Sigmoid colon (tissue), 7 donors: Measurements from ENCODE around the gene CSRNP2. TPM values are rescaled to one million over a fixed set of nuclear protein-coding genes. Genes with fewer than 3 reads are reported as not detected.

Experiments
- DNase-seq: peaks from one replicate; pipeline ENCODE4 v3.0.0-alpha.2; 2019
- H3K27ac ChIP-seq, 4 donors: fragments of 200-600 bp; sonication (generic); one replicate each; pipeline ENCODE4 v1.5.1; 2016 to 2019; ENCODE audit warnings: mild to moderate bottlenecking in 1 of 4
- H3K27me3 ChIP-seq, 3 donors: fragments of 200-600 bp; sonication (generic); one replicate each; pipeline ENCODE4 v1.5.1; 2019; ENCODE audit warnings: mild to moderate bottlenecking in 1 of 3
- H3K36me3 ChIP-seq, 4 donors: fragments of 200-600 bp; sonication (generic); one replicate each; pipeline ENCODE4 v1.5.1; 2016 to 2019
- H3K4me1 ChIP-seq, 4 donors: fragments of 200-600 bp; sonication (generic); one replicate each; pipeline ENCODE4 v1.5.1; 2017 to 2019
- H3K4me3 ChIP-seq, 4 donors: fragments of 200-600 bp; sonication (generic); one replicate each; pipeline ENCODE4 v1.5.1; 2017 to 2019; ENCODE audit warnings: mild to moderate bottlenecking in 2 of 4, moderate library complexity in 1 of 4
- H3K9me3 ChIP-seq, 4 donors: fragments of 200-600 bp in 3 of 4; sonication (generic) in 3 of 4; one replicate each; pipeline versions ENCODE4 v1.5.1 to v1.6.1; 2013 to 2019
- EP300 ChIP-seq, 4 donors: sonication (generic); formaldehyde crosslinking; IDR thresholded peaks; one replicate each; pipeline ENCODE4 v1.6.1; 2017; ENCODE audit warnings: antibody characterized with exemption in 4 of 4
- POLR2A ChIP-seq, 2 donors: fragments of 450-650 bp; IDR thresholded peaks; one replicate each; pipeline ENCODE4 v1.6.1; 2016; ENCODE audit warnings: antibody characterized with exemption in 2 of 2, mild to moderate bottlenecking in 2 of 2, moderate library complexity in 2 of 2
- POLR2AphosphoS5 ChIP-seq, 4 donors: sonication (generic); formaldehyde crosslinking; IDR thresholded peaks; one replicate each; pipeline ENCODE4 v1.6.1; 2017; ENCODE audit warnings: antibody characterized with exemption in 4 of 4
- WGBS, 2 donors: extraction: QIAGEN DNeasy Blood & Tissue Kit; methylation state at CpG; one replicate each; pipeline ENCODE4 v1.1.7; 2013; 5-methylcytosine and 5-hydroxymethylcytosine counted together
- intact Hi-C: fragments of 100-400 bp; cut with DNase I; formaldehyde crosslinking; loops from one replicate; pipeline ENCODE4 v1.15.1; 2023
- polyA plus RNA-seq, 3 donors: library from polyadenylated mRNA; stranded (reverse); fragments of 200-250 nt; gene quantifications; one replicate each; pipeline ENCODE4 v1.2.3, GENCODE V29; 2013
- total RNA-seq, 4 donors: library from RNA; depleted of rRNA; stranded (reverse); fragments of >200 nt; gene quantifications; one replicate each; pipeline ENCODE4 v1.1.0, GENCODE V29; 2016
- TF ChIP-seq, protein P1 (sequence below), 4 experiments: fragments of 450-650 bp in 3 of 4; fragments of 200-600 bp in 1 of 4; IDR thresholded peaks; one replicate each; pipeline ENCODE4 v1.5.1; 2016 to 2019; ENCODE audit warnings: antibody characterized with exemption in 4 of 4, mild to moderate bottlenecking in 3 of 4, moderate library complexity in 2 of 4
- donor health status: healthy with polysubstance abuse.
- donor health status: Bipolar disorder and iron deficiency.
- donor health status: healthy.

The CSRNP2 gene
- total and polyA plus RNA-seq, 7 donors = 8.4 to 23.9 (median 17.4) TPM

GRCh38 chr12:51051787-51052186 is 31.6 kb downstream of the CSRNP2 start:
- DNase-seq = no peak
- Histone ChIP-seq H3K4me1 (peaks cover 0 to 26% (median 21%) of the 10 kb centered on the region in 4 donors), H3K27ac (no peak overlapping the region), H3K27me3 (no peaks in the 10 kb centered on the region), H3K4me3 (no peak overlapping the region), H3K9me3 (no peaks in the 10 kb centered on the region), H3K36me3 (peaks cover 7 to 66% (median 32%) of the 10 kb centered on the region in 4 donors)
- 68 to 72% methylated on average over 4 of the region's 4 CpGs for WGBS, 2 donors
- TF ChIP-seq EP300 (IDR thresholded peaks at IDR 0.05) = no peak
- no peak for TF ChIP-seq POLR2AphosphoS5 (IDR thresholded peaks at IDR 0.05)
- no peak for TF ChIP-seq POLR2A (IDR thresholded peaks at IDR 0.05)
- TF ChIP-seq, protein P1, sequence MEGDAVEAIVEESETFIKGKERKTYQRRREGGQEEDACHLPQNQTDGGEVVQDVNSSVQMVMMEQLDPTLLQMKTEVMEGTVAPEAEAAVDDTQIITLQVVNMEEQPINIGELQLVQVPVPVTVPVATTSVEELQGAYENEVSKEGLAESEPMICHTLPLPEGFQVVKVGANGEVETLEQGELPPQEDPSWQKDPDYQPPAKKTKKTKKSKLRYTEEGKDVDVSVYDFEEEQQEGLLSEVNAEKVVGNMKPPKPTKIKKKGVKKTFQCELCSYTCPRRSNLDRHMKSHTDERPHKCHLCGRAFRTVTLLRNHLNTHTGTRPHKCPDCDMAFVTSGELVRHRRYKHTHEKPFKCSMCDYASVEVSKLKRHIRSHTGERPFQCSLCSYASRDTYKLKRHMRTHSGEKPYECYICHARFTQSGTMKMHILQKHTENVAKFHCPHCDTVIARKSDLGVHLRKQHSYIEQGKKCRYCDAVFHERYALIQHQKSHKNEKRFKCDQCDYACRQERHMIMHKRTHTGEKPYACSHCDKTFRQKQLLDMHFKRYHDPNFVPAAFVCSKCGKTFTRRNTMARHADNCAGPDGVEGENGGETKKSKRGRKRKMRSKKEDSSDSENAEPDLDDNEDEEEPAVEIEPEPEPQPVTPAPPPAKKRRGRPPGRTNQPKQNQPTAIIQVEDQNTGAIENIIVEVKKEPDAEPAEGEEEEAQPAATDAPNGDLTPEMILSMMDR (IDR thresholded peaks at IDR 0.05) = no peak
- intact Hi-C loops = no loop called here

- 27 to 61% methylated on average over 3 of the region's 3 CpGs for WGBS, 2 donors
- Histone ChIP-seq H3K9me3 (no peaks in the 10 kb centered on the region), H3K27ac (no peak overlapping the region), H3K4me1 (peaks cover 0 to 26% (median 21%) of the 10 kb centered on the region in 4 donors), H3K36me3 (peaks cover 0 to 44% (median 16%) of the 10 kb centered on the region in 4 donors), H3K4me3 (no peak overlapping the region), H3K27me3 (no peaks in the 10 kb centered on the region)
- intact Hi-C loops = loop anchor here (2.0 to 5.0 kb wide), 3 partner anchors 168 to 282 kb away; partner anchors contain the start of genes DAZAP2 and POU6F1
- no peak for DNase-seq
- TF ChIP-seq, protein P1 (IDR thresholded peaks at IDR 0.05) = no peak
- TF ChIP-seq POLR2AphosphoS5 (IDR thresholded peaks at IDR 0.05) (no peak), POLR2A (IDR thresholded peaks at IDR 0.05) (no peak)
These were observed 33.9 kb downstream of the CSRNP2 start for GRCh38 chr12:51049525-51049924.

DNA sequence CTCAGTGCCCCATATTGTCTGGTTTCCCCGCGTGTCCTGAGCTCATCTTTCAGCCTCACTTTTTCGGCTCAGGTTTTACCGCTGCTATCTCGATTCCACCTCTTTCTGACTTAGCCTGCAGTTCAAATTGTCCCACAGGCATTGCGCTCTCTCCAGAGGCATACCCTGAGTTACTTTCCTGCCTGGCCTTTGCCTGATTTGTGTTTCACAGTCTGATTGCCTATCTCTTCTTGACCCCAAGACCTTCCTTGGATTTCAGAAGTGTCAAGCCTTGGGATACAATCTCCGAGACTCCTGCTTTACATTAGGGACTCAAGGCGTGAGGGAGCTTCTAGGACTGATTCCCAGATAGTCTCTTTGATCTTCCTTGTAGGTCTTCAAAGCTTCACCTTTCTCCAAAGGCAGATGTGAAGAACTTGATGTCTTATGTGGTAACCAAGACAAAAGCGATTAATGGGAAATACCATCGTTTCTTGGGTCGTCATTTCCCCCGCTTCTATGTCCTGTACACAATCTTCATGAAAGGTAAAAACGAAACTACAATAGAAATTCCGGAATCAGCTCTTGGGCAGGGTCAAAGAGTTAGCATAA is 34.6 kb downstream of the CSRNP2 start:
- H3K27me3 ChIP-seq = no peaks in the 10 kb centered on the region
- 5 to 26% methylated on average over 14 of the region's 14 CpGs for WGBS, 2 donors
- intact Hi-C loops = loop anchor here (1.0 to 5.0 kb wide), 4 partner anchors 35 to 281 kb away; partner anchors contain the start of genes CSRNP2, DAZAP2 and POU6F1
- H3K4me1 ChIP-seq = peaks cover 0 to 26% (median 21%) of the 10 kb centered on the region in 4 donors
- TF ChIP-seq POLR2AphosphoS5 (IDR thresholded peaks at IDR 0.05) = no peak
- TF ChIP-seq, protein P1 (IDR thresholded peaks at IDR 0.05) = no peak
- TF ChIP-seq EP300 (IDR thresholded peaks at IDR 0.05) = no peak
- no peak for TF ChIP-seq POLR2A (IDR thresholded peaks at IDR 0.05)
- peak overlapping the region; percentile 89 to 95 (median 92) for H3K27ac ChIP-seq
- no peak for DNase-seq
- peak overlapping the region; percentile 71 to 83 (median 77) for H3K4me3 ChIP-seq
- H3K9me3 ChIP-seq = no peaks in the 10 kb centered on the region
- H3K36me3 ChIP-seq = peaks cover 0 to 36% (median 10%) of the 10 kb centered on the region in 4 donors

GRCh38 chr12:51047655-51048540 is 35.5 kb downstream of the CSRNP2 start, which contains the start of gene LETMD1:
Gene LETMD1, plus strand, starts transcription at chr12:51048327. Its CDS starts 30 bp downstream, at chr12:51048357.
- peak; percentile 98 for DNase-seq
- peak within 1 kb of the TSS; percentile 89 to 95 (median 92) for H3K27ac ChIP-seq
- no peaks in the 10 kb centered on the region for H3K9me3 ChIP-seq
- H3K27me3 ChIP-seq = no peaks in the 10 kb centered on the region
- 3 to 4% methylated on average over 51 of the region's 51 CpGs for WGBS, 2 donors
- intact Hi-C loops = loop anchor here (1.0 to 5.0 kb wide), 7 partner anchors 21 to 293 kb away; partner anchors contain the start of genes CSRNP2, DAZAP2, POU6F1 and SLC11A2
- peak within 1 kb of the TSS; percentile 71 to 83 (median 77) for H3K4me3 ChIP-seq
- H3K36me3 ChIP-seq = peaks cover 0 to 28% (median 4%) of the 10 kb centered on the region in 4 donors
- peak; percentile 50 to 56 for TF ChIP-seq POLR2A (IDR thresholded peaks at IDR 0.05)
- peak; percentile 60 to 91 (median 86) for TF ChIP-seq POLR2AphosphoS5 (IDR thresholded peaks at IDR 0.05)
- TF ChIP-seq, protein P1 (IDR thresholded peaks at IDR 0.05) = peak; percentile 80 to 89 (median 87)
- no peak for TF ChIP-seq EP300 (IDR thresholded peaks at IDR 0.05)
- peaks cover 0 to 26% (median 21%) of the 10 kb centered on the region in 4 donors for H3K4me1 ChIP-seq
